Stimulated activated naive CD8-positive, alpha-beta T cell treated with anti-CD3 and anti-CD28 coated beads, Interleukin-15, Interleukin-2, amounts not matched to agents 100 ng/mL and 50 ng/mL, for 24 hours (primary cell): Measurements from ENCODE around the gene BDKRB2.

ENCODE experiments used
- H3K27ac Mint-ChIP-seq: one replicate; pipeline ENCODE4 v1.8.0; 2021; ENCODE audit warnings: mild to moderate bottlenecking, mixed read lengths
- H3K27me3 Mint-ChIP-seq: one replicate; pipeline ENCODE4 v1.8.0; 2021; ENCODE audit warnings: mixed read lengths
- H3K36me3 Mint-ChIP-seq: one replicate; pipeline ENCODE4 v1.8.0; 2021; ENCODE audit warnings: low read depth, mixed read lengths
- H3K4me1 Mint-ChIP-seq: one replicate; pipeline ENCODE4 v1.8.0; 2021; ENCODE audit warnings: low read depth, mixed read lengths
- H3K4me3 Mint-ChIP-seq: one replicate; pipeline ENCODE4 v1.8.0; 2021; ENCODE audit warnings: mild to moderate bottlenecking, mixed read lengths
- H3K9me3 Mint-ChIP-seq: one replicate; pipeline ENCODE4 v1.8.0; 2021; ENCODE audit warnings: mixed read lengths

Gene BDKRB2

DNA sequence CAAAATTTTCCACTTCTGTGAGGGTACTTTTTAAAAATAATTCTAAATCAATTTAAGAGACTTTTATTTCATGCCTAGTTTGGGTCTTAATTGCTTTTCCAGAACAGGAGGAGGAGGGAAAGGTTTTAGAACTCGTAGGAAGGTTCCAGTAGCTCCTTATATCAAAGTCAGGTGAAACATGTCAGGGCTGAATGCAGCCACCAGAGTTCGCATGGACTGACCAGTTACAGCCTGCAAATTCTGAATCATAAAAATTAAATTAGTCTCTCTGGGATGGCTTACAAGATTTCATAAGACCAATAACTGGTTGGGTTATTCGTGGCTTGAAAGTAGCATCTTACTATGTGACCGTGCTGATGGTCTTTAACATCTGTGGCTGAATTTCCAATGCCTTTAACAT is 51.8 kb downstream of the BDKRB2 start:
- no peaks in the 10 kb centered on the region for H3K9me3 Mint-ChIP-seq
- H3K27ac Mint-ChIP-seq, result no peak overlapping the region
- no peaks in the 10 kb centered on the region for H3K4me1 Mint-ChIP-seq
- H3K36me3 Mint-ChIP-seq, result no peaks in the 10 kb centered on the region
- H3K4me3 Mint-ChIP-seq, result no peak overlapping the region
- H3K27me3 Mint-ChIP-seq, result peaks cover 49% of the 10 kb centered on the region

- no peaks in the 10 kb centered on the region for H3K36me3 Mint-ChIP-seq
- H3K27me3 Mint-ChIP-seq, result peaks cover 43% of the 10 kb centered on the region
- H3K4me3 Mint-ChIP-seq, result no peak overlapping the region
- no peaks in the 10 kb centered on the region for H3K9me3 Mint-ChIP-seq
- H3K4me1 Mint-ChIP-seq, result no peaks in the 10 kb centered on the region
- no peak overlapping the region for H3K27ac Mint-ChIP-seq
These were observed 52.4 kb downstream of the BDKRB2 start for GRCh38 chr14:96257056-96257455.

- H3K4me1 Mint-ChIP-seq, result no peaks in the 10 kb centered on the region
- no peak overlapping the region for H3K27ac Mint-ChIP-seq
- H3K9me3 Mint-ChIP-seq, result no peaks in the 10 kb centered on the region
- no peaks in the 10 kb centered on the region for H3K36me3 Mint-ChIP-seq
- H3K27me3 Mint-ChIP-seq, result peaks cover 43% of the 10 kb centered on the region
- no peak overlapping the region for H3K4me3 Mint-ChIP-seq
These were observed 53.3 kb downstream of the BDKRB2 start for GRCh38 chr14:96257900-96258299.

GRCh38 chr14:96260341-96260821 is 55.7 kb downstream of the BDKRB2 start:
- H3K27me3 Mint-ChIP-seq, result peaks cover 34% of the 10 kb centered on the region
- no peaks in the 10 kb centered on the region for H3K9me3 Mint-ChIP-seq
- no peaks in the 10 kb centered on the region for H3K36me3 Mint-ChIP-seq
- H3K4me3 Mint-ChIP-seq, result no peak overlapping the region
- no peak overlapping the region for H3K27ac Mint-ChIP-seq
- H3K4me1 Mint-ChIP-seq, result no peaks in the 10 kb centered on the region

- H3K36me3 Mint-ChIP-seq, result no peaks in the 10 kb centered on the region
- H3K27me3 Mint-ChIP-seq, result peaks cover 30% of the 10 kb centered on the region
- H3K9me3 Mint-ChIP-seq, result no peaks in the 10 kb centered on the region
- no peaks in the 10 kb centered on the region for H3K4me1 Mint-ChIP-seq
- H3K4me3 Mint-ChIP-seq, result no peak overlapping the region
- H3K27ac Mint-ChIP-seq, result no peak overlapping the region
These were observed 56.4 kb downstream of the BDKRB2 start for GRCh38 chr14:96261053-96261452.

- no peaks in the 10 kb centered on the region for H3K36me3 Mint-ChIP-seq
- peaks cover 20% of the 10 kb centered on the region for H3K27me3 Mint-ChIP-seq
- no peaks in the 10 kb centered on the region for H3K4me1 Mint-ChIP-seq
- H3K27ac Mint-ChIP-seq, result no peak overlapping the region
- H3K9me3 Mint-ChIP-seq, result no peaks in the 10 kb centered on the region
- H3K4me3 Mint-ChIP-seq, result no peak overlapping the region
These were observed 57.4 kb downstream of the BDKRB2 start for GRCh38 chr14:96261772-96262655.

DNA sequence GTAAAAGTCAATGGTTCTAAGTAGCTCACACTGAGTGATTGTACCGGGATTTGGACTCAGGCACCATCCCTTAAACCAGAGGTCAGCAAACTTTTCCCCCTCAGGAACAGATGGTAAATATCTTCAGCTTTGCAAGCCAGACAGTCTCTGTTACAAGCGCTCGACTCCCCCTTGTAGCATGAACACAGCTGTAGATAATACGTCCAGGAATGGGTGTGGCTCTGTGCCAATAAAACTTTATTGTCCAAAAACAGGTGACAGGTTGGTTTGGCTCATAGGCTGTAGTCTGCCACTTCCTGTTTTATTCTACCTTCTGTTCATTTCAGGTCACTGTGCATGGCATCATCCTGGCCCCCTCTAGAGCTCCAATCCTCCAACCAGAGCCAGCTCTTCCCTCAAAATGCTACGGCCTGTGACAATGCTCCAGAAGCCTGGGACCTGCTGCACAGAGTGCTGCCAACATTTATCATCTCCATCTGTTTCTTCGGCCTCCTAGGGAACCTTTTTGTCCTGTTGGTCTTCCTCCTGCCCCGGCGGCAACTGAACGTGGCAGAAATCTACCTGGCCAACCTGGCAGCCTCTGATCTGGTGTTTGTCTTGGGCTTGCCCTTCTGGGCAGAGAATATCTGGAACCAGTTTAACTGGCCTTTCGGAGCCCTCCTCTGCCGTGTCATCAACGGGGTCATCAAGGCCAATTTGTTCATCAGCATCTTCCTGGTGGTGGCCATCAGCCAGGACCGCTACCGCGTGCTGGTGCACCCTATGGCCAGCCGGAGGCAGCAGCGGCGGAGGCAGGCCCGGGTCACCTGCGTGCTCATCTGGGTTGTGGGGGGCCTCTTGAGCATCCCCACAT is 58.9 kb downstream of the BDKRB2 start:
- H3K4me1 Mint-ChIP-seq, result no peaks in the 10 kb centered on the region
- H3K27ac Mint-ChIP-seq, result no peak overlapping the region
- peaks cover 14% of the 10 kb centered on the region for H3K27me3 Mint-ChIP-seq
- no peak overlapping the region for H3K4me3 Mint-ChIP-seq
- no peaks in the 10 kb centered on the region for H3K36me3 Mint-ChIP-seq
- H3K9me3 Mint-ChIP-seq, result no peaks in the 10 kb centered on the region

- Mint-ChIP-seq H3K36me3 (no peaks in the 10 kb centered on the region), H3K4me3 (no peak overlapping the region), H3K4me1 (no peaks in the 10 kb centered on the region), H3K27me3 (peaks cover 10% of the 10 kb centered on the region), H3K9me3 (no peaks in the 10 kb centered on the region), H3K27ac (no peak overlapping the region)
These were observed 59.5 kb downstream of the BDKRB2 start for GRCh38 chr14:96264200-96264553.

DNA sequence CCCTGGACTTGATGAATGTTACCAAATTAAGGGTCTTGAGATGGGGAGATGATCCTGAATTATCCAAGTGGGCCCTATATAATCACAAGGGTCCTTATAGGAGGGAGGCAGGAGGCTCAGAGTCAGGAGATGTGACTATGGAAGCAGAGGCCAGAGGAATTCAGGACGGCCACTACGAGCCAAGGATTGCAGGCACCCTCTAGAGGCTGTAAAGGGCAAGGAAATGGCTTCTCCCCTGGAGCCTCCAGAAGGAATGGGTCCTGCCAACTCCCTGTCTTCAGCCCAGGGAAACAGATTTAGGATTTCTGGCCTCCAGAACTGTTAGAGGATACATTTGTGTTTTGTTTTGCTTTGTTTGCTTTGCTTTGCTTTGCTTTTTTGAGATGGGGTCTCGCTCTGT is 60.2 kb downstream of the BDKRB2 start:
- no peak overlapping the region for H3K27ac Mint-ChIP-seq
- no peaks in the 10 kb centered on the region for H3K9me3 Mint-ChIP-seq
- H3K27me3 Mint-ChIP-seq, result peaks cover 4% of the 10 kb centered on the region
- H3K4me3 Mint-ChIP-seq, result no peak overlapping the region
- H3K36me3 Mint-ChIP-seq, result no peaks in the 10 kb centered on the region
- H3K4me1 Mint-ChIP-seq, result no peaks in the 10 kb centered on the region

GRCh38 chr14:96265383-96266095 is 60.9 kb downstream of the BDKRB2 start:
- Mint-ChIP-seq H3K4me3 (no peak overlapping the region), H3K27ac (no peak overlapping the region), H3K4me1 (no peaks in the 10 kb centered on the region), H3K9me3 (no peaks in the 10 kb centered on the region), H3K27me3 (peaks cover 4% of the 10 kb centered on the region), H3K36me3 (no peaks in the 10 kb centered on the region)

DNA sequence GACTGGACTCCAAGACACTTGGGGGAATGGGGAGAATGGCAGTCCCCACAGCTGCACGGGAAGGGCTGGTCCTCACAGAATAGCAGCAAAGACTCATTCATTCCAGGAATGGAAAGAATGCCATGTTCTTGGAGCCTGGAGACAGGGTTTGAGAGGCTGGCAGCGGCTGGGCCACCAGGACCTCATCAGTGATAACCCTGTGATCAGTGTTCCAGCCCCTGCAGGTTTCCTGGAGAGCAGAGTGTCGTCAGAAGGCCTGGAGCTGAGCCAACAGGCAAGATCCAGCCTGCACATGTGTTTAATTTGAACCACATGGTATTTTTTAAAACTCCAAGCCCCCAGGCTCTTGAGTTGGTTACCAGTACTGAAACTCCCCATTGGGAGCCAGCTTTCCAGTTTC is 62.7 kb downstream of the BDKRB2 start:
- H3K4me1 Mint-ChIP-seq, result no peaks in the 10 kb centered on the region
- peaks cover 6% of the 10 kb centered on the region for H3K9me3 Mint-ChIP-seq
- no peak overlapping the region for H3K4me3 Mint-ChIP-seq
- H3K36me3 Mint-ChIP-seq, result no peaks in the 10 kb centered on the region
- no peak overlapping the region for H3K27ac Mint-ChIP-seq
- H3K27me3 Mint-ChIP-seq, result no peaks in the 10 kb centered on the region

DNA sequence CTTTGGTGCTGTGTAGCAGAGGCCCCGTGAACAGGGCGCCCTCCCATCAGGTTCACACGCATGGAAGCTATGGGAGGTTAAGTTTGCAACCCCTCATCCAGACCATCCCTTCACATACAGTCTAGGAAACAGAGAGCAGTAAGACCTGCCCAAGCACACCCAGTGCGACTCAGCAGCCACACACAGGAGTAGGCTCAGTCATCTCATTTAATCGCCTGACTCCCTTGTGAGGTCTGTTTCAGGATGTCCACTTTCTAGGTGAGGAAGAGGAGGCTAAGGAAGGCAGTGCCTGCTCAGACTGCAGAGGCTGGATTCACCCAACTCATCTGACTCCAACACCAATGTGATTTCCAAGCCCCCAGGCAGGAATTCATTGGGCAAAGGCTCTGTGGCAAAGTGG is 63.3 kb downstream of the BDKRB2 start:
- no peaks in the 10 kb centered on the region for H3K36me3 Mint-ChIP-seq
- H3K4me3 Mint-ChIP-seq, result no peak overlapping the region
- no peak overlapping the region for H3K27ac Mint-ChIP-seq
- H3K27me3 Mint-ChIP-seq, result no peaks in the 10 kb centered on the region
- H3K9me3 Mint-ChIP-seq, result peaks cover 9% of the 10 kb centered on the region
- H3K4me1 Mint-ChIP-seq, result no peaks in the 10 kb centered on the region

GRCh38 chr14:96268431-96269358 is 64.1 kb downstream of the BDKRB2 start:
- H3K27ac Mint-ChIP-seq, result no peak overlapping the region
- no peaks in the 10 kb centered on the region for H3K27me3 Mint-ChIP-seq
- H3K36me3 Mint-ChIP-seq, result no peaks in the 10 kb centered on the region
- H3K4me1 Mint-ChIP-seq, result no peaks in the 10 kb centered on the region
- H3K4me3 Mint-ChIP-seq, result no peak overlapping the region
- H3K9me3 Mint-ChIP-seq, result peaks cover 9% of the 10 kb centered on the region

DNA sequence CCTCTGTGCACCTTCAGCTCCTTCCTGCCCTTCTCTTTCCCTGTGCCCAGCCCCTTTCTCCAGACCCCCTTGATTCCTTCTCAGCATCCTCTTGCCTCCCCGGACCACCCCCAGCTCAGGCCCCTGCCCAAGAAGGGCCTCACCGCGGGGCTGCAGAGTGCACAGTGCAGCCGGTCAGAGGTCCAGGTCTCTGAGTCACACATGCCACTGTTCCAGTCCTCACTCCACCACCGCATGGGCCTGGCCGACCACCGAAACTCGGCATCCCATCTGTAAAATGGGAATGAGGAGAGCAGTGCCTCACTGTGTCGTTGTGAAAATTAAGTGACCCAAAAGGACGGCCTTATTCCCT is 64.7 kb downstream of the BDKRB2 start:
- no peaks in the 10 kb centered on the region for H3K4me1 Mint-ChIP-seq
- no peaks in the 10 kb centered on the region for H3K27me3 Mint-ChIP-seq

More for the DNA sequence above, 64.7 kb downstream of the BDKRB2 start:
- Mint-ChIP-seq H3K36me3 (no peaks in the 10 kb centered on the region), H3K4me3 (no peak overlapping the region), H3K27ac (no peak overlapping the region), H3K9me3 (peaks cover 9% of the 10 kb centered on the region)
